ENCODE measurements around the gene JPT2.
A peak's percentile ranks its signal among the peaks of the same experiment; 100 is the strongest.

Gene JPT2, protein sequence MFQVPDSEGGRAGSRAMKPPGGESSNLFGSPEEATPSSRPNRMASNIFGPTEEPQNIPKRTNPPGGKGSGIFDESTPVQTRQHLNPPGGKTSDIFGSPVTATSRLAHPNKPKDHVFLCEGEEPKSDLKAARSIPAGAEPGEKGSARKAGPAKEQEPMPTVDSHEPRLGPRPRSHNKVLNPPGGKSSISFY

DNA sequence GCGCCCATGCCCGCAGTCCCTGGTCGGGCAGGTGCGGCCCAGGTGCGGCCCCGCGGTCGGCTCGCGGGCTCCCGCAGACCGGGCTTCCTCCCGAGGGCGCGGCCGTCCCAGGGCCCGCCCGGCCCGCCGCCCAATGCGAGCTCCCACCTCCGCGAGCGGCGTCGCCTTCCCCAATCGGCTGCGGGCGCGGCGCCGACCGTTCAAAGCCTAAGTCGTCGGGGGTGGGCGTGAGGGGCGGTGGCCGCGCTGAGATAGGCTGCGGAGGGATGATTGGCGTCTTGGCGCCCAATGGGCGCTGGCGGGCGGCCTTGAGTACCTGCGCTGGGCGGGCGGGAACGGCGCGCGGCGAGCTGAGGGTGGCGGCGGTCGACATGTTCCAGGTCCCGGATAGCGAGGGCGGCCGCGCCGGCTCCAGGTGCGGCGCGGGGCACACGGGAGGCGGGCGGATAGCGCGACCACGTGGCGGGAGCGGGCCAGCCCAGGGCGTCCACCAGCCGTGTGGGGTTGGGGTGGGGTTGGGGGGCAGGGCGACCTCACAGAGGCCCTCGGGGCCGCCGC lies at the start of gene JPT2:
JPT2 (plus strand) TSS at position 338 of the 558 bp plus-strand sequence; CDS start at position 372, 34 bp downstream.
- peak; percentile 98 for DNase-seq

GRCh38 chr16:1630450-1631213 lies 47.4 kb upstream of the JPT2 start:
- no peak for DNase-seq

GRCh38 chr16:1631230-1631629 lies 46.8 kb upstream of the JPT2 start:
- no peak for DNase-seq

DNA sequence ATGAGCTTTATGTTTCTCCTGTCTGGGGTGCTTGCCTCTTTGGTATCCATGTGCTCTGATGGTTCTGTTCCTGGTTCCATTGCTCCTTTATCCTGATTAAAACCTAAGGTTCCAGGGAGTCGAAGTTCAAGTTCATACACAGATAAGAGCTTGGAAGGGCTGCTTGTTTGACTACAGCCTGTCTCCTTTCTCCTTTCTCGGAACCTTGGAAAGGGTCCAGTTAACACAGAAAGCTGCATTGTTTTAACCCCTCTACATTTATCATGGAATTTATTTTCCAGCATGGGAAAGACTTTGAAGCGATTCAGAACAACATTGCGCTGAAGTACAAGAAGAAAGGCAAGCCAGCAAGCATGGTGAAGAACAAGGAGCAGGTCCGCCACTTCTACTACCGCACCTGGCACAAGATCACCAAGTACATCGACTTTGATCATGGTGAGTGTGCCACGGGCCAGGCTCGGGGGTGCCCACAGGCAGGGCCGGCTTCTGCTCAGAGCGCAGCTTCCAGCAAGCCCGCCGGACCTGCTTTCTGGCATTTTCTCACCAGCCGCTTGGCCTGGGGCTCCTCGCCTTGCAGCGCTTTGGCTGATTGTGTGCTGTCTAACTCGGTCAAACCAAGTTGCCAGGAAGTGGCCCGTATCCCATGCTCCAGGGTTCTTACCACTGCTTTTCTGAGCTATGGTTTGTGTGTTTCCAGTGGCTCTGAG lies 46.0 kb upstream of the JPT2 start:
- DNase-seq, result no peak

DNA sequence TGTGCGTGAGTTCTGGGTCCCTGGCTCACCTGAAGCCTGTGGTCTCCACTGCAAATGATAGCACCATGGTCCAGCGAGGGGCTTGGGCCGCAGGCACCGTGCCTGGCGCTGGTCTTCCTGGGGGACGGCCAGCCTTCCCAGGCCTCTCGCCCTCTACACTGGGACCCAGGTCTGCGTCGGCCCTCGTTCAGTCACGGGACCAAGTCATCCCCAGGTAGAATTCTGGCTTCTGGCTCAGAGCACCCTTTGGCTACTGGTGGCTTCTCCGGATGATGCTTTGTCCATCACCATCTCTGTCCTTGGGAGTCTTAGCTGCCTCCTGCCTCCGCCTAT lies 45.5 kb upstream of the JPT2 start:
- no peak for DNase-seq

DNA sequence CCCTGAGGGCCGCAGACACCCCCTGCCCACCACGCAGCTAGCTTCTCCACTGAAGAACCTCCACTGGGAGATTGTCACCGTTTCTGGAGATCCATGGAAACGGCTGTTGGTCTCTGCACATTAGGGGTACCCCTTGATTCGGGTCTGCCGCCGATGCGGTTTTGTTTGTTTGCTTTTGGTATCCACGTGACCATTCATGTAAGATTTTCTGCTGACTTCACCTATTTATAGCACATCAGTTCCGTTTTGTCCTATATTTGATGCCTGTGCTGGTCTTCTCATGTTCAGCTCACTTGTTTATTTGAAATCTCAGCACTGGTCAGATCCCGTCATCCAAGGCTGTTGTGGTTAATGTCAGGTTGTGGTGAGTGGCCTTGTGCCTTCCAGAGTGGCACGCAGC lies 44.8 kb upstream of the JPT2 start:
- DNase-seq, result no peak

DNA sequence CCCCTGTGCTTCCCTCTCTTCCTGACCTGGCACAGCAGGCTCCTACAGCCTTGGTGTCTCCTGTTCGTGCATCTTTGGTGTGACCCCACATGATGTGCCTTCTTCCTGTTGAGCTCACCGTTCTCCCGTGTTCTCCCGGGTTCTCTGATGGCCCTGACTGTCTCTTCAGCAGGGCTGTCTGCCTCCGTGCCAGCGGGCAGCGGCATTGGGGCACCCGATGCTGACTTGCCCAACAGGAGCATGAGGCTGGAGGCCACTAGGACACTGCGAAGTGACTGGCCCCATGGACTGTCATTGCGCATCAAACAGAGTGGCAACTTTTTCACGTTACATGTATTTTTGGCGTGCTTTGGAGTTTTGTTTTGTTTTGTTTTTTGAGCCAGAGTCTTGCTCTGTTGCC lies 43.5 kb upstream of the JPT2 start:
- no peak for DNase-seq

GRCh38 chr16:1635070-1635469 lies 43.0 kb upstream of the JPT2 start:
- DNase-seq, result peak; percentile 20

DNA sequence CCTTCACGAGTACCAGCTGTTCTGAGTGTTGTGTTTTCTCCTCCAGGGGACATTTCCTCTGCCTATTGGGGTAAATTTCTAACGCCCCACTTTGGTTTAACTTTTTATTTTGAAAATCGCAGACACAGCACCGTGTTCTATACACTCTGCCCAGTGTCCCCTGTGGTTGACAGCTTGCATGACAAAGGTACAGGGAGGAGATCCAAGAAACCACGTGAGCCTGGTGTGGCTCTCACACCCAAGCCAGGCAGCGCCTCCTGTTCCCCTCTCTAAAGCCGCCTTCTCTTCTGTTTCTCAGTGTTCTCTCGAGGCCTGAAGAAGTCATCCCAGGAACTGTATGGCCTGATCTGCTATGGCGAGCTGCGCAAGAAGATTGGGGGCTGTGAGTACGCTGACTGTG lies 40.6 kb upstream of the JPT2 start:
- no peak for DNase-seq

DNA sequence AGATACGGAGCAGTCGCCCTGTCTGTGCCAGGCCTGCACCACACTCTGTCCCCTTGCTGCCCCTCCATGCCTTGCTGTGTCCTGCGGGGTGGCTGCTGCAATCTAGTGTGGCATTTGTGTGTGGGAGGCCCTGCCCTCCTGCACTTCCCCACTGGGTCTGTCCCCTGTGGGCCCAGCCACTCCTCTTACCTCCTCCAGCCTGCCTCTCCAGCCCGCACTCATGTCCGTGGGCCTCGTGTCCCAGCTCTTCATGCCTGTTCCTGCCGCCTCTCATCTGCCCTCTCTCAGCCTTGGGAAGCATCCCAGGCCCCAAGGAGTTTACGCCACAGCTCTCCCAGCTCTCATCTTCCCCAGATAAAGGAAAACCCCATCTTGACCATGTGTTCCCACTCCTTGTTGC lies 39.3 kb upstream of the JPT2 start:
- DNase-seq, result no peak

DNA sequence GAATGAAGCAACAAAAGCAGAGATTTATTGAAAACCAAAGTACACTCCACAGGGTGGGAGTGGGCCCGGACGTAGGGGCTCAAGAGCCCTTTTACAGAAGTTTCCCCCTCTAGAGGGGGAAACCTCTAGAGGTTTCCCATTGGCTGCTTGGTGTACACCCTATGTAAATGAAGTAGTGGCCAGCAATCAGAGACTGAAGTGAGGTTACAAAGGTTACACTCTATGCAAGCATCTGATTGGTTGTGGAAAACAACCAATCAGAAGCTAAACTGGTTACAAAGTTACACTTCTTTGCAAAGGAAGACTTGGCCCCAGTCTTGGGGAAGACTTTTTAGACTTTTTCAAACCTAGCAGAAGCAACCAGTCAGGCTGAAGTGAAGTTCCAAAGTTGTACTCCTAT lies 38.8 kb upstream of the JPT2 start:
- no peak for DNase-seq

GRCh38 chr16:1639860-1640259 lies 38.2 kb upstream of the JPT2 start:
- DNase-seq, result no peak

DNA sequence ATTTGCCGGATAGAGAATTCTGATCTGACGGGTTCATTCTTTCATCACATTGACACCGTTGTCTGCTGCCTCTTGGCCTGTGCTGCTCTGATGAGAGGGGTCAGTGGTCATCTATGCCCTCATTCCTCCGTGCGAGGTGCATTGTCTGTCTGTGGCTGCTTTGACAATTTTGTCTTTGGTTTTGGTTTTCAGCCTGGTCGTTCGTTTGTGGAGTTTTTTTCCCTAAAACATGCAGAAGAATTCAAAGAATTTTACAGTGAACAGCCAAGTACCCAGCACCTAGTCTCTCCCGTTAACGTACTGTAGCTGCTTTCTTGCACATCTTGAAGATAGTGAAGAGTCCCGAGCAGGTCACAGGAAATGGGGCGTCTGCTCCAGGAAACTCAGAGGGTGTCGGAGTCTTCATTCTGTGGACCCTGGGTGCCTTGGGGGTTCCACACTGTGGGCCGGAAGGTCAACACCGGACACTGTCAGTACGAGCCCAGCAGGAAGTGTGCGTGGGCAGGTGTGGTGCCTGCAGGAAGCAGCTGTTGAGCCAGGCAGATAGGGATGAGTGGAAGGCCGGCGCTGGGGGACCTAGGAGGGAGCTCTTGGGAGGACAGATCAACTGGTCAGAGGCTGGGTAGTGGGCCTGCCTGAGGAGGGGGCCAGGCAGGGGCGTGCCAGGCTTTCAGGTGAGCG lies 37.7 kb upstream of the JPT2 start:
- no peak for DNase-seq

- no peak for DNase-seq
Observed at GRCh38 chr16:1641261-1641660, 36.8 kb upstream of the JPT2 start.

DNA sequence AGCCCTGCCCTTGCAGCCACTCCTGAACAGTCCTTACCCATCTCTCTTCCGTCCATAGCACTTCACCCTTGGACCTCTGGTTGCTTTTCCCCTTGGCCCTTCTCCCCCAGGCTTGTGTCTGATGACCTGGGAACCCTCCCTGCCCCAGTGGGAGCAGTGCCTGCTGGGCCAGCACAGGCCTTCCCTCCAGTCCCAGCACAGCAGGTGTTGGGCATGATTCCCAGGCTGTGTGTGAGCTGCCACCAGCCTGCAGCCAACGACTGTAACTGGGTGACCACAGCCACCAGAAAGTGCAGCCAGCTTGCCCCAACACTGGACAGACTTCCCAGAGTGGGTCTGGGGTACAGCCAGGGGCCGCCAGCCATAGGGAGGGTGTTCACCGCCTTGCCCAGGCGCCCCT lies 35.9 kb upstream of the JPT2 start:
- no peak for DNase-seq

DNA sequence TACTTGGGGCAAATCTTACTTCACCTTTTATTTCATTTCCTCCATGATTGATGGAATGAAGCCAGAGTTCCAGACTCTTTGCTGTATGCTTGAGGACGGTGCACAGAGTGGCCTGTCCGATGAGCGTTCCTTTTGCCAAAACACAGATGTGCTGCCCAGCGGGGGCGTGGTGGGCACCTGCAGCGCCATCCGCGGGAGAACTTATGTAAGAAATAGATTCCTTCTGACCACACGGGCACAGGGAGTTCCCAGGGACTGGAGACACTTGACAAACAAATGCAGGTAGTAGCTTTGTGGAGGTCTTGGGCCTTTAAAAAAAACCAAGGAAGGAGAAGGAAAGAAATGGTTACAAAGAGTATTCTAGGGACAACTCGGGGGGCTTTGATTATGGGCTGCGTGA lies 35.3 kb upstream of the JPT2 start:
- DNase-seq, result no peak

DNA sequence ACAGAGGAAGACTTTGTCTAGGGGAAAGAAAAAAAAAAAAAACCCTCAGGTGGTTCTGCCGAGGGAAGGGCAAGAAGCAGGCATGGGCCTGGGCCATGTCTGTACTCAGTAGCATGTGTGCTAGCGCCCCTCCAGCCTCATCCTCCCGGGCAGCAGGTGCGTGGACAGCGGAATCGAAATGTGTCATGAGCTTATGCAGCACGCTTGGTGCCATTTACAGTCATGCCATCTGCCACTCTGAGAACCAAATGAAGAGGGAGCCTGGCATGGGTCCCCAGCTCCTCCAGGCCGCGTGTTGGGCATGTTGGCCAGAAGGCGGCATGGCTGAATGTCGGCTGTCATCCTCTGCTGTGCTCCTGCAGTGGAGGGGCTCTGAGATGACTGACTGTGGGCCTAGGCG lies 34.6 kb upstream of the JPT2 start:
- DNase-seq, result no peak

DNA sequence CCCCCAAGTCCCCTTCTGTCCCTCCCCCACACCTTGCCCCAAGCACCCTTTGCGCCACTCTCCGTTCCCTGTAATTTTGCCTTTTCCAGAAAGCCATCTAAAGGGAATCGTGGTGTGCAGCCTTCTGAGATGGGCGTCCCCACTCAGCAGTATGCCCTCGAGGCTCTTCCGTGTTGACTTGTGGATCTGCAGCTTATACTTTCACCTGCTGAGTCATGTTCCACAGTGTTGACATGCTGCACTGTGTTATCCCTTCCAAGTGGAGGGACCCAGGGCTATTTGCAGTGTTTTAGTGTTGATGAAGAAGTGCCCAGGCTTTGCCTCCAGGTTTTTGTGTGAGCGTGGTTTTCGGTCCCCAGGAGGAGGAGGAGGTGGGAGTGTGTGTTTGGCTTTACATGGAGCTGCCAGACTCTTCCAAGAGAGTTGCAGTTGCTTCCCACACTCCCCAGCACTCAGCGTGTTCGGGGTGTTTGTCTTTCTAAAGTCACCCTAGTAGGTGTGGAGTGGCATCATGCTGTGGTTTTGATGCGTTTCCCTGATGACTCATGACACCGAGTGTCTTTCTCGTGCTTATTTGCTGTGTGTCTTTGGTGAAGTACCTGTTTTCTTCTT lies 32.1 kb upstream of the JPT2 start:
- DNase-seq, result peak; percentile 60

GRCh38 chr16:1647856-1648255 lies 30.2 kb upstream of the JPT2 start:
- DNase-seq, result no peak

DNA sequence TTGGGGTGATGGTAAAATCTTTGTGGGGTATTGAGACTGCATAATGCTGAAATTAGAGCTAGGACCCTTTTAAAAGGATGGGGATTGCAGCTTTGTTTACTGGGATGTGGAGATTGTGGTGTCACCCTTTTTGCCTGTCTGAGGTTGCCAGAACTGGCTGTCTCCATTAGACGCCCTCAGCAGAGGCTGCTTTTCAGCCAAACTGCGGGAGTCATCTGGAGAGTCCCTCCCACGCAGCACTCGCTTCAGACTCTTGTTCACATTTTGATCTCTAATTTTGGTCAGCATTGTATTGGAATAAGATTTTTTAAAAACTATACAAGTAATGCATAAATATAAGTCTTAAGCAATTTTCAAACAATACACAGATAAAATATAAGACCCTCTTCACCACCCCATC lies 27.9 kb upstream of the JPT2 start:
- DNase-seq, result no peak

- DNase-seq, result peak; percentile 3
Observed at GRCh38 chr16:1651094-1651973, 26.7 kb upstream of the JPT2 start.

DNA sequence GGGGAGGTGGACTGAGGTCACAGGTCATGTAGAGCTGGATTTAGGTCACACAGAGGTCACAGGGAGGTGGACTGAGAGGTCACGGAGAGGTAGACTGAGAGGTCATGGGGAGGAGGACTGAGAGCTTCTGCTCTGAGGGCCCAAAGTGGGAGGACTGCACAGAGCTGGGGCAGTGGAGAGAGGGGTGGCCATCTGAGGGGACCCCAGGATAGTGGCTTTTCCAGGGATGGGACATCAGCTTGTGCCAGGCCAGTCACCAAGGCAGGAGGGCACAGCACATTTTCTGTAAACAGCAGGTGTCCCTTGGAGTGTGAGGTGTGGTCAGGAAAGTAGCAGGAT lies 26.1 kb upstream of the JPT2 start:
- DNase-seq, result no peak

All from activated CD4-positive, alpha-beta T cell treated with anti-CD3 and anti-CD28 coated beads, Interleukin-2, Interleukin-6, amounts not matched to agents 100 ng/mL and 50 ng/mL, durations not matched to agents 16 hours and 8 hours (primary cell).